Kidney epithelial cell (primary cell): ENCODE measurements around the gene PALM. TPM values are rescaled to one million over a fixed set of nuclear protein-coding genes. Genes with fewer than 3 reads are reported as not detected.

Experiments used
- DNase-seq: peaks from one replicate; pipeline ENCODE4 v3.0.0-alpha.2; 2010; ENCODE audit warnings: low read depth
- H3K27me3 ChIP-seq: 2 replicates; pipeline ENCODE4 v1.6.0; 2011; ENCODE audit warnings: low read length; ENCODE audit not compliant: control insufficient read depth, insufficient read depth
- H3K36me3 ChIP-seq: 2 replicates; pipeline ENCODE4 v1.5.1; 2011; ENCODE audit warnings: low read length; ENCODE audit not compliant: control insufficient read depth, insufficient read depth
- H3K4me3 ChIP-seq: 2 replicates; pipeline ENCODE4 v1.5.1; 2011; ENCODE audit warnings: low read depth, mild to moderate bottlenecking, control low read depth, low read length
- total RNA-seq: library from RNA; depleted of rRNA; stranded (reverse); fragments of >200 nt; gene quantifications from 2 replicates; pipeline ENCODE4 v1.2.3, GENCODE V29; 2015
- TF ChIP-seq, protein P1 (sequence below): IDR thresholded peaks from 2 replicates; pipeline ENCODE4 v1.5.1; 2011; ENCODE audit warnings: mild to moderate bottlenecking, moderate library complexity, low read length, control low read depth, inconsistent platforms; ENCODE audit not compliant: insufficient read depth, poor library complexity, severe bottlenecking

PALM gene
- total RNA-seq, 1 donor from 2014 or later = 49.8 TPM

DNA sequence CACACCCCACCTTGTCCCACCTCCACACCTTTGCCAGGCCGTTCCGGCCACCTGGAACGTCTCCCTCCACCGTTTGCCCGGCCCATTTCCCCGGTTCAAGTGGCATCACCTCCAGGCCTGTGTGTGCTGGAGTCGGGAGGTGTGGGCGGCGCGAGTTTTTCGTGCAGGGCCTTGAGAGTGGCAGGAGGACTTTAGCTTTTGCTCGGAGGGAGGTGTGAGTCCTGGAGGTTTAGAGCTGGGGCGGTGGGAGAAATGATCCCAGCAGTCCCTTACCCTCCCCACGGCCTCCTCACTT is 4.3 kb upstream of the PALM start:
- DNase-seq = no peak
- H3K27me3 ChIP-seq = peaks cover 7% of the 10 kb centered on the region
- TF ChIP-seq, protein P1, sequence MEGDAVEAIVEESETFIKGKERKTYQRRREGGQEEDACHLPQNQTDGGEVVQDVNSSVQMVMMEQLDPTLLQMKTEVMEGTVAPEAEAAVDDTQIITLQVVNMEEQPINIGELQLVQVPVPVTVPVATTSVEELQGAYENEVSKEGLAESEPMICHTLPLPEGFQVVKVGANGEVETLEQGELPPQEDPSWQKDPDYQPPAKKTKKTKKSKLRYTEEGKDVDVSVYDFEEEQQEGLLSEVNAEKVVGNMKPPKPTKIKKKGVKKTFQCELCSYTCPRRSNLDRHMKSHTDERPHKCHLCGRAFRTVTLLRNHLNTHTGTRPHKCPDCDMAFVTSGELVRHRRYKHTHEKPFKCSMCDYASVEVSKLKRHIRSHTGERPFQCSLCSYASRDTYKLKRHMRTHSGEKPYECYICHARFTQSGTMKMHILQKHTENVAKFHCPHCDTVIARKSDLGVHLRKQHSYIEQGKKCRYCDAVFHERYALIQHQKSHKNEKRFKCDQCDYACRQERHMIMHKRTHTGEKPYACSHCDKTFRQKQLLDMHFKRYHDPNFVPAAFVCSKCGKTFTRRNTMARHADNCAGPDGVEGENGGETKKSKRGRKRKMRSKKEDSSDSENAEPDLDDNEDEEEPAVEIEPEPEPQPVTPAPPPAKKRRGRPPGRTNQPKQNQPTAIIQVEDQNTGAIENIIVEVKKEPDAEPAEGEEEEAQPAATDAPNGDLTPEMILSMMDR = no peak
- H3K36me3 ChIP-seq = no peaks in the 10 kb centered on the region
- no peak overlapping the region for H3K4me3 ChIP-seq

DNA sequence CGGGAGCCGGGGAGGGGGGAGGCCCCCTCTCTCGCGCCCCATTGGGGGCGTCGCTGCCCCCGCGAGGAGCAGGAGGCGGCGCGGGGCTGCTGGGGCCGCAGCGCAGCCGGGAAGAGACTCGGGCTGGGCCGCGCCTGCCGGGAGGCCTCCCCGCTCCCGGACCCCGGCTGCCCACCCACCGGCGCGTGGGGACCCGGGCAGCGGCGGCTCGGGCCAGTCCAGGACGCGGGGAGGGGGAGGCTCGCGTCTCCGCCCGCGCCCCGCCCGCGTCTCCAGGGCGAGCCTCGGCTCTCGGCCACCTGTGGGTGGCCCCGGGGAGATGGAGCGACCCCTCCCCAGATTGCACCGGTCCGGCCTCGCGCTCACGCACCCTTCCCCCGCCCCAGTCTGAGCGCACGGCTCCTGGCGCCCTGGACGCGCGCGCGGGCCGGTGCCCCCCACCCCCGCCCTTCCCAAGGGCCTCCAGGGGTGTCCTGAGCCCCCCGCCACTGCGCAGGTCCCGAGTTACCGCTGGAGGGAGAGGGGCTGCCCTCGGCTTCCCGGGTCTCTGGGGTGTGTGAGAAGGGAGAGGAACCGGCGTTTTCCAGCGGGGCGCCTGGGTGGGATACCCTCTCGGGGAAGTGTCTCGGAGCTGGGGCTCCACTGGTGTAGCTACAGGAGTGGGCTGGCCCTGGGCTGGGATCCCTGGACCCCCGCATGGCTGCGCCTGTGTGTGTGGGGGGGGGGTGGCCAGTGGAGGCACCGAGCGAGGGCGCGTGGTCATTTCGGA is 645 bp downstream of the PALM start:
- H3K4me3 ChIP-seq = peak overlapping the region; percentile 60
- peaks cover 6% of the 10 kb centered on the region for H3K27me3 ChIP-seq
- DNase-seq = no peak
- H3K36me3 ChIP-seq = no peaks in the 10 kb centered on the region
- TF ChIP-seq, protein P1 = no peak

DNA sequence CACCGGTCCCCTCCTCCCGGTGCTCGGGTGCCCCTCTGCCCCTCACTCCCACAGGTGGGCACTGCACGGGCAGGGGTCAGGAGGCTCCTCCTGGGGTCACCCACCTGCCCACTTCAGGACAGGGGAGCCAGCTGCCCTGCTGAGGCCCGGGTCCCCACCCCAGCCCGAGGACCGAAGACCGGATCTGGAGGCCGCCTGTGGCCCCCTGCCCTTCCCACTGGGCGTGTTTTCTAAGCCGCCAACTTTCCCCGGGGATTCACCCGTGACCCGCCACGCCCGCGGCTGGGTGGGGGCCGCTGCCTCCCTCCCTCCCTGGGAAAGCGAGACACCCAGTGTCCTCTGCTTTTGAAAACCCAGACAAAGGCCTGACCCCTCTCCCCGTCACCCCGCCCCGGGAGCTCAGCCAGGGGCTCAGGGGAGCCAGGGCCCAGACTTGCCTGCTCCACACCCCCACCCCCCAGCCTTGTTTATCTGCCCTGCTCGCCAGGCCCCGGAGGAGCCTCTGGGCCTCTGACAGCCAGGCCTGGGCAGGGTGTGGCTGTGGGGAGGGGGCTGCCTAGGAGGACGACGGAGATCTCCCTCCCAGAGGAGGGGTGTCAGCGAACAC is 1.3 kb downstream of the PALM start:
- TF ChIP-seq, protein P1 = no peak
- DNase-seq = no peak
- peaks cover 6% of the 10 kb centered on the region for H3K27me3 ChIP-seq
- no peaks in the 10 kb centered on the region for H3K36me3 ChIP-seq
- peak overlapping the region; percentile 60 for H3K4me3 ChIP-seq

DNA sequence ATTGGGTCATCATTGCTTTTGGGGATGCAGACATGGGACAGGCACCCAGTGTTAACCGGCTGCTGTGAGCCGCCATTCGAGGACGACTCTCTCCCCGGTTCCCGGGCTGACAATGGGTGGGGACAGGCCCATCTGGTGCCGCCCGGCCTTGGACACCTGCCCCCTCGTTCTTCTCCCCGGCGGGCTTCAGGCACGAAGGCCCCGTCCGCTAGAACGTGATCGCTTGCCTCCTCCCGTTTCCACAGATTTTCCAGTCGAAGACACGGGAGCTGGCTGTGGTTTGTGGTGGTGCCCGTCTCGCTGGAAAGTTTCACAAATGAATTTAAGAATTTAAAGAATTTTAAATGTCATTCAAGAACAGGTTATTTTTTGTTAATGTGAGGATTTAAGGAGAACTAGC is 2.0 kb downstream of the PALM start:
- H3K27me3 ChIP-seq = peaks cover 6% of the 10 kb centered on the region
- DNase-seq = no peak
- TF ChIP-seq, protein P1 = no peak

DNA sequence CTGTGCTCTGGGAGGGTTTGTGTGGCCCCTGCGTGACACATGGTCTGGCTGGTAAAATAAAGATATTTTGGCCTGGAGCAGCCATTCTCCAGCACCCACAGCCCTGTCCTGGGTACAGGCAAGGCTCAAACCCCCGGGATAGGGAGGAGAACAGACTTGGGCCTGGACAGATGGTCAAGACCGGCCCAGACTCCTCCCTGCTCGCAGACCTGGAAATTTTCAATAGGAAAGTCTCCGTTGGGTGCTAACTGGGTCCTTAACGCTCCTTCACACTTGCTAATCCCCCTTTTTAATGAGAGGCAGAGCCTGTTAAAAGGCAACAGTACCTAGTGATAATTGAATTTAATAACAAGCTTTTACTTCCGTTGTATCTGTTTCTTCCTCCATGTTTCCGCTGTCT is 2.5 kb downstream of the PALM start:
- Histone ChIP-seq H3K4me3 (no peak overlapping the region), H3K36me3 (no peaks in the 10 kb centered on the region), H3K27me3 (peaks cover 6% of the 10 kb centered on the region)
- DNase-seq = no peak
- TF ChIP-seq, protein P1 = no peak

More for the DNA sequence above, 2.0 kb downstream of the PALM start:
- Histone ChIP-seq H3K36me3 (no peaks in the 10 kb centered on the region), H3K4me3 (no peak overlapping the region)
